HG03039 (cell line): ENCODE results near the gene KLHL36.
"Not testable (repeated sequence)": the region's sequence is repeated elsewhere in the genome, so short reads cannot be mapped to it uniquely, and the experiment has no call there.

Source experiments
- ATAC-seq: cut with Tn5 transposase; IDR thresholded peaks from one replicate; pipeline ENCODE4 v1.9.1; 2021; ENCODE audit warnings: mild to moderate bottlenecking, moderate library complexity; ENCODE audit not compliant: unreplicated experiment

The KLHL36 gene

DNA sequence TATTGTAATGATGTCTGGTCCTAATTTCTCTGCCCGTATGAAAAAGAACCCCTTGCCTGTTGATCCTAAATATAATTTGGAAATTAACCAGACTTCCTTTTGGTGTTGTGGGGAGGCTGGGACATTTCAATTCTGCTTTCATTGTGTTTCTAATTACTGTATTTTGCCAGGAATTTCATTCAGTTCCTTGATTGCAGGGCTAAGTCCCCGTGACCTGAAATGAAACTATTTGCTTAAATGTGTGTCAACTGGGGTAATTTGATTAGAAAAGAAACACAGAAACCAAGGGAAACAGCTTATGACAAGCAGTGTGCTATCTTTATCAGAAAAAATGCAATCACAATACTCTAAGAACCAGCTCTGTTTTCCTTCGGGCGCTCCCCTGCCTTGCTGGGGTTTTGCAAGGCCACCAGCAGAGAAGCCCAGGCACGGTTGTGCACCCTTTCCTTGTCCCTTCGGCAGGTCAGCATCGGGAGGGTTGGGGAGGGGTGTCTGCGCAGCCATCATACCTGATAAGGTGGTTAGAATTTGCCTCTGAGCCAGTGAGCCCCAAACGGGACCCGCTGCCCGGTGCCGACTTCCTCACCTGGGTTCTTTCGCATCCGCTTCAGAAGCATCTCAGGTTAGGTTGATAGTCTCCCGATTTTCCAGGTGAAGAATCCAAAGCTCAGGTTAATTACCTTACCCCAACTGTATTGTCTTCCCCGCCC lies 19.4 kb downstream of the KLHL36 start:
- no peak for ATAC-seq

DNA sequence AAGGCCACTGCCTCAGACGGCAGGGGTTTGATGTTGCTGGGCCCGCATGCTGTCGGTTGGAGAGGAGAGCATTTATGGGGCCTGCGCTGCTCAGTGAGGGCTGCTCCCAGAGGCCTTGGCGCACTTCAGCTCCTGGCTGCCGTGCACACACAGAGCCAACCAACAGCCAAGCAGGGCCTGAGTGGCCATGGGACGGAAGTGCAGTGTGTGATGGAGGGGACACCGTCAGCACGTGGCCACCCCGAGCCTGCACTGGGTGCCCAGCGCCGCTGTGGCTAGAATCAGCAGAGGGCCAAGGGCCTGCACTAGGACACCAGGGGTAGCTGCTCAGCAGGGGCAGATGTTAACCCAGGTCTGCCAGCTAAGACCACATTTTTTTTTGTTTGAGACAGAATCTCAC lies 21.8 kb downstream of the KLHL36 start:
- no peak for ATAC-seq

DNA sequence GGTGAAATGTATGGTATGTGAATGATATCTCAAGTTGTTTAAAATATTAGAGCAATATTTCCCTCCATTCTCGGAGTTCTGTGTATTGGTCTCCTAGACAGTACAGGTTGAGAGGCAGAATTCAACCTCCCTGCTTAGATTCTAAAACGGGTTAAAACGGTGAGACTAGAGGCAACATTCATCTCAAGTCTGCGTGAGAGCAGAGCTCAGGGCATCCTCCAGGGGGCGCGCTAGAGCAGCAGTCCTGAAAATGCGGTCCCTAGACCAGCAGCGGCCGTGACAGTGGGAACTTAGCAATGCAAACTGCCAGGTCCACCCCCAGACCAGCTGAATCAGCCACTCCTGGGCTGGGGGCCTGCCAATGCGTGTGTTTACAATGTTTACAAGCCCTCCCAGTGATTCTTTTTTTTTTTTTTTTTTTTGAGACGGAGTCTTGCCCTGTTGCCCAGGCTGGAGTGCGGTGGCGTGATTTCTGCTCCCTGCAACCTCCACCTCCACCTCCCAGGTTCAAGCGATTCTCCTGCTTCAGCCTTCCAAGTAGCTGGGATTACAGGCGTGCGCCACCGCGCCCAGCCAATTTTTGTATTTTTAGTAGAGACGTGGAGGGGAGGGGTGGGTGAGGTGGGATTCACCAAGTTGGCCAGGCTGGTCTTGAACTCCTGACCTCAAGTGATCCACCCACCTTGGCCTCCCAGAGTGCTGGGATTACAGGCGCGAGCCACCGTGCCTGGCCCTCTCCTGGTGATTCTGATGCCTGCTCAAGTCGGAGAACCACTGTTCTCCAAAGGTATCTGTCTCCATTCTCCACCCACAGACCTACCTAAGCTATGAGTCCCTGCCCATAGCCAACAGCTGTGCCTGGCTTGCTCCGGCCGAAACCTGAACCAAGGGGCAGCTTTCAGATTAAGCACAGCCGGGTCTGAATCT lies 24.2 kb downstream of the KLHL36 start:
- no peak for ATAC-seq

DNA sequence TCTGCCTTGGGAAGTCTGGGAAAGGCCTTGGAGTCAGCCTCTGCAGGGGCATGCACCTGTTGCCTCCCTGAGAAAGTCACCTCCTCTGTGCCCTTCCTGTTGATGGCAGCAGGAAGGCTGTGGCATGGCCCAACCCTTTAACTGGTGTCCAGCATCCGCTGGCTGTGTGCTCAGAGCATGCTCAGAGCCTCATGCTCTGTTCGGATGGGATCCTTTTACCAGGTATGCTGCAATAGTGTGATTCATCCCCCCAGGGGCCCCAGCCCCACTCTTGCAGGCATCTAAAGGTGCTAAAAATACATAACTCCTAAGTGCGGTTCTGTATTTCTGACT lies 24.9 kb downstream of the KLHL36 start:
- no peak for ATAC-seq

DNA sequence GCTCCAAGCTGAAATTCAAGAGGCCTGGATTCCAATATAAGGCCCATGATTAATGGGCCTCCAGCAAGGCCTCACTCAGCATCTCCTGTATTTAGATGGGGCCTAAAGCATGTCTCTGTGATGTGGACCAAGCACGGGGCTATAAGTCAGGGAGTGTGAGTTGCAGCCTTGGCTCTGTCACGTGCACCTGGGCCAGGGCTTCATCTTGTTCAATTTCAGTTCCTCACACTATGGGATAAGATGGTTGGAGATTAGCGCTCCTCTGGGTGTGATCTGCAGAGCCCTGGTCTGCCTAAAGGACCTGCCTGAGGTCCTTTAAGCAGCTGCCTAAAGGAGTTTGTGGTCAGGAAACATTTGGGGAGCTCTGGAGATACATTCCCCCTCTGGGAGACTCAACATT lies 25.2 kb downstream of the KLHL36 start:
- ATAC-seq = no peak

DNA sequence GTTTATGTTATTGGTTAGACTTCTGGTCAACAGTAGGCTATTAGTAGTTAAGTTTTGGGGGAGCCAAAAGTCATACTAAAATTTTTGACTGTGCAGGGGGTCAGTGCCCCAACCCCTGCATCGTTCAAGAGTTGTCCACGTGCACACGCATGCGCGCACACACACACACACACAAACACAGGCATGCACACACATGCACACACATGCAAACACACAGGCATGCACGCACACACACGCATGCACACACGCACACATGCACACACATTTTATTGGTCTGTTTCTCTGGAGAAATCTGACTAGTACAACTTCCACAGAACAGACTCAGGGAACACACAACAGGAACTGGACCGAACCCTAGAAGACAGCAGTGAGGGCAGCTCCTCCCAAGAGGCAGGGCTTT lies 27.1 kb downstream of the KLHL36 start:
- no peak for ATAC-seq

DNA sequence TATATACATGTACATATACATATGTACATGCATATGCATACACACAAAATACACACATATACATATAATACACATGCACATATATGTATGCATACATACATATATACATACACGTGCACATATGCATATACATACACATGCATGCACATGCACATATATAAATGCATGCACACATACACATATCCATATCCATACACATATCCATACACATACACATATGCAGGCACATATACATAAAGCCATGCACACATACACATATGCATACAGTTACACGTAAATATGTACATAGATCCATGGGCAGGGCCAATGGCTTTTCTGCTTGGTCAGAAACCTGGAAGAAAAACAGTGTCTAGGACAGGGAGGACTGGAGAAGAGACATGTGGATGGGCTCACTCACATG lies 27.6 kb downstream of the KLHL36 start:
- ATAC-seq = no peak

DNA sequence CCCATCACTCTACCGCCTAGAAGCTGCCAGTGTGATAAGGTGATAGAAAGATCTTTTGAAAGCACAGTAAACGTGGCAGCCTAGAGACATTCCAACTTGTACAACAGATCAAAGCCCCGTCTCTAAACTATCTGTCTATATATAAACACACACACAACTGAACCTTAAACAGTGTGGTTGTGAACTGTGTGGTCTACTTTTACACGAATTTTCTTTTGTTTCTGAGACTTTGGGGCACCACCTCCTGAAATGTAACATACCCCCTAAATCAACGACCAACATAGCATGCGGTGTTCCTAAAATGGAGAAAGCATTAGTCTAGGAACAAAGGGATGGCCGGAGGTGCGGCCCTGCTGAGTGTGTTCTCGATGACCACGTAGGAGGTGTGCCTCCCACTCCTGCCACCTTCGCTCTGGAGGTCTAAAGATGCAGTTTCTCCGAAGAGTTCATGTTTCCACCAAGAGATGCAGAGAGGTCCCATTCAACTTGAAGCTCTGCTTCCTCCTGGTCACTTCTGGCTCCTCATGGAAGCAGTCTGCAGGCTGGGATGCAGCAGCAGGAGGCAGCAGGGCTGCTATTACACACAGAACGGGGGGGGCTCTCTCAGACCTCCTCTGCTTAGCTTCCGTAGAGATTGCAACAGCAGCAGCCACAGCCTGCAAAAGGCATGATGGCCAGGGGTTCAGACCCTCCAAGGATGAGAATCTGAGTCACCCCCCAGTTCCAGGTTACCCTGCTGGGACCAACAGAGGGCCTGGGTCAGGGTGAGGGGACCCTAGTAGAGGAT lies 28.9 kb downstream of the KLHL36 start:
- ATAC-seq = no peak

DNA sequence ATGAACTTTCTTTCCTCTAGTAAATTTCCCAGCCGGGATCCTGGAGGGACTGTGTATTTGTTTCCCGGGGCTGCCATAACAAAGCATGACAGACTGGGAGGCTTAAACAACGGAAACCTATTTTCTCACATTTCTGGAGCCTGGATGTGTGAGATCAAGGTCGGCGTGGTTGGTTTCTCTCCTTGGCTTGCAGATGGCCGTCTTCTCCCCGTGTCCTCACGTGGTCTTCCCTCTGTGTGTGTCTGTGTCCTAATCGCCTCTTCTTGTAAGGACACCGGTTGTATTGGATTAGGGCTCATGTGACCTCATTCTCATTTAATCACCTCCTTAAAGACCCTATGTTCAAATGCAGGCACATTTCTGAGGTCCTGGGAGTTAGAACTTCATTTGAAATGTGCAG lies 29.5 kb downstream of the KLHL36 start:
- ATAC-seq = no peak

DNA sequence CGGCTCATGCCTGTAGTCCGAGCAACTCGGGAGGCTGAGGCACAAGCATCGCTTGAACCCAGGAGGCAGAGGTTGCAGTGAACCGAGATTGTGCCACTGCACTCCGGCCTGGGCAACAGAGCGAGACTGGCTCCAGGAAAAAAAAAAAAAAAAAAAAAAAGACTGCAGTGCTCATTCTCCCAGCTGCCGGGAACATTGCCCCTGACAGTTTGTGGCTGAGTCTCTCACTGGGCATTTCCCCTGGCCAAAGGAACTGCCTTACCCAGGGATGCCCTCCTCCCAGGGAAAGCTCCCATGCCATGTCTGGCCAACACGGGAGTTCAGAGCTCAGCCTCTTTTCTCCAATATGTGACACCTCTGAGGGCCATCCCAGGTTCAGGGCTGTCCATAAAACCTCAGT lies 30.2 kb downstream of the KLHL36 start:
- ATAC-seq = no peak

DNA sequence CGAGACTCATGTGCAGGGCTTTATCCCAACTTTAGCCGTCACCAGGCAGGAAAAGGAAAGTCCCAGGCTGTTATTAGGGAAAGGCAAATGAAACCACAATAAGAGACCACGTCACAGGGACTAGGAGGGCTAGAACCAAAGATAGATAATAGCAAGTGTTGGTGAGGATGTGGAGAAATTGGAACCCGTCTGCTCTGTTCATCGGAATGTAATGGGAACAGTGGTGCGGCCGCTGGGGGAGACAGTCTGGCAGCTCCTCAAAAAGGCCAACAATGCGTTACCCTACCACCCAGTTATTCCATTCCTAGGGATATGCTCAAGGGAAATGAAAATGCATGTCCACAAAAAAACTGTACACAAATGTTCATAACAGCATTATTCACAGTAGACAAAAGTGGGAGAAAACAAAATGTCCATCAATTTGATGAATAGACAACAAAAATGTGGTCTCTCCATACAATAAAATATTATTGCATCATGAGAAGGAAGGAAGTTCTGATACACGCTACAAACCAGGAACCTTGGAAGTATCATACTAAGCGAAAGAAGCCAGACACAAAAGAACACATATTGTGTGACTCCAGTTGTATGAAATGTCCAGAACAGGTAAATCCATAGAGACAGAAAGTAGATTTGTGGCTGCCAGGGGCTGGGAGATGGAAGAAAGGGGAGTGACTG lies 32.0 kb downstream of the KLHL36 start:
- ATAC-seq = no peak

DNA sequence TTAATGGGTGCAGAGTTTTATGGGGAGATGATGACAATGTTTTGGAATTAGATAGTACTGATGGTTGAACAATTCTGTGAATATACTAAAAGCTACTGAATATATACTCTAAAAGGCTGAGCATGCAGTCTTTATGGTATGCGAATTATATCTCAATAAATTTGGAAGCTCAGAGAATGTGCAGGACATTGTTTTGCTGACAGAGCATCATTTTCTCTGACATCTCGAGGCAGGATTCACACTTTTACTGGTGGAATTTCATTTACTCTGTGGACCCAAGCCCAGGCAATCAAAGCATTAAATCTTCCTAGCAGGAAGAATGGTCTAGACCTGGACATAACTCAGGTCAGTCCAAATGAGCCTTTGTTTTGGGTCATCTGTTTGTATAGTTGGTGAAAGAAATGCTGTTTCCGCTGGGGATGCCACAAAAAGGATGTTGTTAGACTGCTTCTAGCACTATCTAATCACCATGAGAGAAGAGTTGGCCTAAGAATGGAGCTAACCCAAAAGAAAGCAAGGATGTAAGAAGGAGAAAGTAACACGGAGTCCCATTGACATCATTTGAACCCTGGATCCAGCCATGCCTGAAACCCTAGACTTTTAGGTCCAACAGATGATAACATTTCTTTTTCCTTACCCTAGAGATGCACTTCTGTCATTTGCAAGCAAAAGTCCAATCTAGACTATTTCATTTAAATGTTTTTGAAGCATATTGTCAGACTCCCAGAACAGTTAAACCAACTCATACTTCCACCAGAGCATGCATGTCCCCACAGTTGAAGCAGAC lies 32.7 kb downstream of the KLHL36 start:
- ATAC-seq = no peak

DNA sequence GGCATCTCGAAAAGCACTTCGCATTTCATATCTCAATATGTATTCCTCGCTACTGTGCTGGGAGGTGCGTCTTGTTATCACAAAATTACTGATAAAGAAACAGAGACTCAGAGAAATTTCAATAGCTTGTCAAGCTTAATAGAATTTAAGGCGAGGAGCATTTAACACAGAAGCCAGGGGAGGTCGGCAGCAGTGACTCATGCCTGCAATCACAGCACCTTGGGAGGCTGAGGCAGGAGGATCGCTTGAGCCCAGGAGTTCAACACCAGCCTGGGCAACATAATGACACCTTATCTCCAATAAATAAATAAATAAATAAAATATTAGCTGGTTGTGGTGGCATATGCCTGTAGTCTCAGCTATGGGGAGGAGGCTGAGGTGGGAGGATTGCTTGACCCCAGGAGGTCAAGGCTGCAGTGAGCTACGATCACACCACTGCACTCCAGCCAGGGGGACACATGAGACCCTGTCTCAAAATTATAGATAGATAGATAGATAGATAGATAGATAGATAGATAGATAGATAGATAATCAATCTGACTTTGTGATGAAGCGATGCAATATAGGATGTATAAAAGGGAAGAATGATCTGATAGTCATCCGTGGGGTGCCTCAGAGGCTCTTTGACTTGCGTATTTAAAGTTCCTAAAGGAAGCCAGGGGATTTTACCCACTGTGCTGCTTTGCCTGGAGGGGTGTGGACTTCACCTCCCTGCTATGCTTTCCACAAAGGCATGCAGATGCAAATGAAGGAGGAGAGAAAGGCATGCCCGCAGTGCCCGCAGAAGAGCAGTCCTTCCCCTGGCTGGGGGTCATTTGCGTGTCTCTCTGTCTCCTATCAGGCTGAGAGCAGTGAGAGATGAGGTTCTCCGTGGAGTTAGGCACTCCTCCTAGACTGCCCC lies 35.6 kb downstream of the KLHL36 start:
- ATAC-seq = no peak

DNA sequence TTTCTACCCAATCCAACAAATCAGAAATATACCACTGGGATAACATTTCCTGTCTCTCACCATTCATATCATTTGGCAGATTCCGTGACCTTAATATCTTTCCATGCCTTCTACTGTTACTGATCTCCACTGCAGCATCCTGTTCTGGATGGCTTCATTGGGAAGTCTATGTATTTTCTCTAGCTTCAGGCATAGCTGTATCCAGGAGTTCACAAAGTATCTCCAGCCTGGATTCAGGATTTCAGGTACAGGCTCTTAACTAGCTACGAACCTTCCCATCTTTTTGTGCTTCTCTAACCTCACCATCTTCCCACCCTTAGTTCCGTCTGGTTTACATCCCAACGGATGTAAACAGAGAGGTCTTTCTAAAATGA lies 36.3 kb downstream of the KLHL36 start:
- ATAC-seq = no peak

DNA sequence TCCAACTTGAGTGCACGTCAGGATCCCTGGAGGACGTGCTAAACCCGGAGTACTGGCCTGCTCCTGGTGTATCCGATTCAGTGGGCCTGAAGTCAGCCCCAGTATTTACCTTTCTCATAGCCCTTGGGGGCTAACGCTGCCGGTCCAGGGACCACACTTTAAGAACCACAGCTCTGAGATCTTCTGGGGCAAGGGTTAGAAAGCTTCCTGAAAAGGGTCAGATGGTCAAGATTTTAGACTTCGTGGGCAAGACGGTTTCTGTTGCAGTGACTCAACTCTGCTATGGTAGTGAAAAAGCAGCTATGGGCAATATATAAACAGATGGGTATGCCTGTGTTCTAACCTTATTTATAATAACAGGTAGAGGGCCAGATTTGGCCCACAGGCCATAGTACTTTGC lies 36.9 kb downstream of the KLHL36 start:
- no peak for ATAC-seq

DNA sequence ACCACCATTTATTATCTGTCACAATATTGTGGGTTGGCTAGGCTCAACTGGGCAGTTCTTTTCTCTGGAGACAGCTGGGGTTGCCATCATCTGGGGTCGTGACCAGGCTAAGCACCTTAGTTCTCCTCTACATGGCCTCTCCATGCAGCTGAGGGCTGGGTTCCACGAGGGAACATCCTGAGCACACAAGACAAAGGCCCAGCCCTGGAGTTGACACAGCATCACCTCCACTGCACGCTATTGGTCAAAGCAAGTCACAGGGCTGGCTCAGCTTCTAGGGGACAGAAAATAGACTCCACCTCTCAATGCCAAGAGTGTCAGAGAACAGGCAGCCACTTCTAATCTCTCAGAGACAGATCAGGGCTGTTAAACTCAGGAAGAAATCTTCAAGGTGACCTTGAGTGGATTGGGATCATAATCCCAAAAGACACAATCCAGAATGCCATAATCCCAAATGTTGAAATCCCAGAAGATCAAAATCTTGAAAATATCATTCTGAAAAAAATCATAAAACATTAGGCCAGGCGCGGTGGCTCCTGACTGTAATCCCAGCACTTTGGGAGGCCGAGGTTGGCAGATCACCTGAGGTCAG lies 38.5 kb downstream of the KLHL36 start:
- no peak for ATAC-seq

DNA sequence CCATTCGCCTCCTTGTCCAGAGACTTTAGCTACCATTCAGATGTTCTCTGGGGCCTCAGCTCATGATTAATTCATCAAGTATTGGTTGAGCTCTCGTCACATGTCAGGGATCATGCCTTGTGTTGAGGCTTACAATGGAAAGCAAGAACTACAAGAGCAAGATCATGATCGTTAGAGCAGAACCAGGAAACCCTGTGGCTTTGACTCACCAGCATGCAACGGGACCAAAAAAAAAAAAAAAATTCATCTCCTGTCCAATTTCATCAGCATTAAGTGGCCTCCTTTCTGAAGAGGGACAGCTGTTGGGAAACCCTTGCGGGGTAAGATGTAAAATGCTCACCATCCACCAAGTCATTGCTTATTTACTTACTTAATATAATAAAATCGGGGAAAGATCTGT lies 39.4 kb downstream of the KLHL36 start:
- ATAC-seq = no peak

DNA sequence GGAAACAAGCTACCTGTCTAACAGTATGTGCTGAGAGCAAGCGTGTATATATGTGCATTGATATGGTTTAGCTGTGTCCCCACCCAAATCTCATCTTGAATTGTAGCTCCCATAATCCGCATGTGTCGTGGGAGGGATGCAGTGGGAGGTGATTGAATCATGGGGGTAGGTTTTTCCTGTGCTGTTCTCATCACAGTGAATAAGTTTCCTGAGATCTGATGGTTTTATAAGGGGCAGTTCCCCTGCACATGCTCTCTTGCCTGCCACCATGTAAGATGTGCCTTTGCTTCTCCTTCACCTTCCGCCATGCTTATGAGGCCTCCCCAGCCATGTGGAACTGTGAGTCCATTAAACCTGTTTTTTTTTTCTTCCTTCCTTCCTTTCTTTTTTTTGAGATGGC lies 39.9 kb downstream of the KLHL36 start:
- not testable (repeated sequence) for ATAC-seq

DNA sequence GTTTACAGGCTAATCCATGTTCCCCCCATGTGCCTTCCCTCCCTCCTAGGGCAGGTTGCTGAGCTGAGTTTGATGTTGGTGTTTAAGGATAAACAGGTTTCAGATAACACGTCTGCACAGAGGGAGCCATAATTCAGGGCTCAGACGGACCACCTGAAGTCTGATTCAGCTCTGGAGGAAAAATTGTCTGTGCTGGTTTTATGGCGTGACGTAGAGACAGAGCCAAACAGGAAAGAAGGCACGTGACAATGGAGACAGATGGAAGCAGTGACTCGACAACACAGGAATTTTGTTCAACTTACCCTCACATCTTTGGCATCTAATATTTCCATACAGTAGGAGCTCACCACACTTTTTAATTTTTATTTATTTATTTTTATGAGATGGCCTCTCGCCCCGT lies 40.8 kb downstream of the KLHL36 start:
- ATAC-seq = no peak
